H1 (cell line): ENCODE data around the gene RANBP2. TPM values are rescaled to one million over a fixed set of nuclear protein-coding genes. Genes with fewer than 3 reads are reported as not detected.
A peak's percentile ranks its signal among the peaks of the same experiment; 100 is the strongest.

Experiments used
- CBX5 ChIP-seq: fragments of 300-800, 300-1000 bp; sonication (generic); IDR thresholded peaks from 2 replicates; pipeline ENCODE4 v1.7.1; 2016; ENCODE audit warnings: antibody characterized with exemption, low read length, low read depth
- CHD7 ChIP-seq: fragments of 300-600 bp; sonication (generic); IDR thresholded peaks from 2 replicates; pipeline ENCODE4 v1.7.1; 2012; ENCODE audit warnings: low read length, moderate library complexity, mild to moderate bottlenecking, inconsistent platforms; ENCODE audit not compliant: insufficient replicate concordance
- CREB1 ChIP-seq: IDR thresholded peaks from 2 replicates; pipeline ENCODE4 v1.6.1; 2012; ENCODE audit warnings: inconsistent platforms
- GTF2F1 ChIP-seq: IDR thresholded peaks from 2 replicates; pipeline ENCODE4 v1.6.1; 2012; ENCODE audit warnings: low read depth, low read length, improper control_type of control experiment, borderline replicate concordance
- HDAC6 ChIP-seq: IDR thresholded peaks from one replicate; pipeline ENCODE4 v1.7.1; 2012; ENCODE audit warnings: low read depth, mild to moderate bottlenecking, inconsistent platforms, low read length, moderate library complexity
- RBBP5 ChIP-seq: IDR thresholded peaks from 2 replicates; pipeline ENCODE4 v1.7.1; 2012; ENCODE audit warnings: low read depth, mild to moderate bottlenecking, inconsistent platforms, low read length, moderate library complexity, borderline replicate concordance
- RFX5 ChIP-seq: IDR thresholded peaks from 2 replicates; pipeline ENCODE4 v1.6.1; 2011; ENCODE audit warnings: low read depth, low read length, improper control_type of control experiment, borderline replicate concordance
- RXRA ChIP-seq: IDR thresholded peaks from 2 replicates; pipeline ENCODE4 v1.6.1; 2011; ENCODE audit warnings: low read depth, mild to moderate bottlenecking, low read length, moderate library complexity; ENCODE audit not compliant: insufficient read depth
- SP1 ChIP-seq: IDR thresholded peaks from 2 replicates; pipeline ENCODE4 v1.6.1; 2011; ENCODE audit warnings: low read depth, low read length
- TAF7 ChIP-seq: optimal IDR thresholded peaks from 2 replicates; pipeline ENCODE3; 2011; ENCODE audit warnings: low read depth, mild to moderate bottlenecking, inconsistent platforms, low read length, moderate library complexity, borderline replicate concordance
- polyA plus RNA-seq, 7 experiments: library from polyadenylated mRNA; depleted of rRNA in 3 of 7; stranded (reverse) in 5 of 7; unstranded in 2 of 7; fragments of >200 nt in 5 of 7; fragments of 200-250 nt in 2 of 7; gene quantifications; 1 replicate in 5 of 7; 2 replicates in 1 of 7; 4 replicates in 1 of 7; pipeline versions ENCODE4 v1.2.1 to v1.2.3, GENCODE V29; 2011 to 2013; ENCODE audit warnings: missing spikeins in 2 of 7, mixed read lengths in 2 of 7
- total RNA-seq: library from RNA; stranded (reverse); fragmentation: NEBNext Ultra II Directional; extraction: Animal tissue kit (Norgen Biotek cat#: 25700); gene quantifications from 2 replicates; pipeline ENCODE4 v1.2.1, GENCODE V29; 2021

The RANBP2 gene
- total and polyA plus RNA-seq, 2 of the 8 experiments (the other 6 are each of a cell fraction or from before 2014, with no cell fraction given) = 8.2 to 95.9 TPM

- TF ChIP-seq HDAC6 (no peak), TAF7 (no peak), CBX5 (no peak), CHD7 (no peak), RXRA (no peak), RBBP5 (peak; percentile 86), RFX5 (no peak), SP1 (0 out of 2 replicates have a peak, but pooled peaks have one; percentile 46), CREB1 (peak; percentile 100), GTF2F1 (peak; percentile 86)
Measured at GRCh38 chr2:108719149-108720044, at the start of gene RANBP2 (continued).
